Skin of body (tissue), 2 donors: ENCODE data around the gene SEMA5A. TPM values are rescaled to one million over a fixed set of nuclear protein-coding genes. Genes with fewer than 3 reads are reported as not detected.
A peak's percentile ranks its signal among the peaks of the same experiment; 100 is the strongest.

Experiments used
- DNase-seq: peaks from one replicate; lab custom pipeline; 2025; lab: John Stamatoyannopoulos, UW
- total RNA-seq: library from RNA; depleted of rRNA; stranded (reverse); fragments of >200 nt; gene quantifications from one replicate; pipeline ENCODE4 v1.2.3, GENCODE V29; 2014

The SEMA5A gene
- 31.5 TPM for total RNA-seq

GRCh38 chr5:9545992-9546851 is at the start of gene SEMA5A:
SEMA5A (minus strand) TSS chr5:9546075; CDS start chr5:9379946, 166,129 bp downstream.
- peak; percentile 65 for DNase-seq

DNA sequence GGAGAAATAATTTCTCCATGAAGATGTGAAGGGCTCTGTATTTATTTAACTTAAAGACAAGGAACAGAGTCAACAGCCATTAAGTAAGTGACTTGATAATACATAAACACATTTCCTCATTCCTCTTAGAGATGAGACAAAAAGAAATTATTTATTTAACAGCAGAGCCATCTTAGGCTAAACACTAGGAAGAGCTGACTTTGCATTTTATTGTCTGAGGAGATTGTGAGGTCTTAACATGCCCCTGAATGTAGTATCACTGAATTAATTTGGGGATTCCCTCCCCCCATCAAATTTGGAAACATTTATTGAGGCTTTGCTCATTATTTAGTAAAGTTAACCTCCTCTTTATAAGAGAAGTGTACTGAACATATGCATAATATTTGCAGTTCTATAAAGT is 49.0 kb upstream of the SEMA5A start:
- DNase-seq = no peak

GRCh38 chr5:9589049-9589835 is 43.4 kb upstream of the SEMA5A start:
- DNase-seq = no peak

DNA sequence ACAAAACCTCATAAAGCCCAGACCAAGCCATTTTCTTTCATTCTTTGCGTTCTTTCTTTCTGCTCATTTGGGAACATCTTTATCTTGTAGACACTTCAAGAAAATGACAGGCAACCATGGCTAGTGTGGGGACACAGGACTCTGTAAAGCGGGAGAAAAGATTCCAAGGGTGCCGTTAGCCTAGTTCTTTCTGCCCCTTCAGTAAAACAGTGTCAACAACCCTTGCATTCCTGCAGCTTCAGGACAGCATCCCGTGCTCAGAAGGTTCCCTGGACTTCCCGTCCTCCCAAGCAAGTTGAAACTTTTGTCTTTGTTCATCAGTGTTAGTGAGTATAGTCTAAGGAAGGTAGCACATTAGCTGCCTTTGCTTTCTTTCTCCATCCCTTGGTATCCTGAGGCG is 42.4 kb upstream of the SEMA5A start:
- no peak for DNase-seq

- DNase-seq = no peak
Measured at GRCh38 chr5:9587135-9587534, 41.3 kb upstream of the SEMA5A start.

DNA sequence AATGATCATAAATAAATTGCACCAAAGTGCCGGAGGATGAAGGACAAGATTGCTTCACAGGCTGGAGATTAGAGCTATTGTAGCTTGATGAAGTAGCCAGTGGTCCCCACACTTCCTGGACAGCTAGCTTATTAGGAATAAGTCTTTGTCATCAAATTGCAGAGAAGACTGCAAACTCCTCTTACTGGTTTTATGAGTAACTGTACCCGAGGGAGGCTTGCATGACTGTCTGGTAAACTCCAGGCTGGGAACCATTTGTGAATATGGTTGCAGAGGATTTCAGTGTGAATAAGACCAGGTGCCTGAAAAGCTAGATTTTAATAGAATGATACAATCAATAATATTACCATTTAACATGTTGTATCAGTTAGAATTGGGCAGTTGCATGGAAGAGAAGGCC is 36.5 kb upstream of the SEMA5A start:
- no peak for DNase-seq

DNA sequence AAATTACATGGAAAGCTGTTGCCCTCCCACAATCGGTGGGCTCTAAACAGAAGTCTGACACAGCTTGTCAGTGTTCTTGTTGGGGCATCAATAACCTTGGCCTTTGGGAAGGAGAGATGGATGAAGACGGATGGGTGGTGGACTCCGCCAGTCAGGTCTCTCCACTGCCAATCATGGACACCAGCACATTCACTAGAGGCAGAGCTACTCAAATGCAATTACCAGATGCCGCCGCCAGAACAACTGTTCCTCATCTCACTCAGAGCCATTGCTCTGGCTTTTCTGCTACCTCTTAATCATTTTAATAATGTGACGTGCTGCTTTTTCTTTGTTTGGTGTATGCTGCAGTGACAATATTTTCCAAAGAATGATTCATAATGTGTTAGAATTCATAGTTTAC is 27.9 kb upstream of the SEMA5A start:
- DNase-seq = no peak

GRCh38 chr5:9572246-9572645 is 26.4 kb upstream of the SEMA5A start:
- no peak for DNase-seq

GRCh38 chr5:9570876-9571275 is 25.0 kb upstream of the SEMA5A start:
- DNase-seq = no peak

- DNase-seq = no peak
Measured at GRCh38 chr5:9567039-9567438, 21.2 kb upstream of the SEMA5A start.

DNA sequence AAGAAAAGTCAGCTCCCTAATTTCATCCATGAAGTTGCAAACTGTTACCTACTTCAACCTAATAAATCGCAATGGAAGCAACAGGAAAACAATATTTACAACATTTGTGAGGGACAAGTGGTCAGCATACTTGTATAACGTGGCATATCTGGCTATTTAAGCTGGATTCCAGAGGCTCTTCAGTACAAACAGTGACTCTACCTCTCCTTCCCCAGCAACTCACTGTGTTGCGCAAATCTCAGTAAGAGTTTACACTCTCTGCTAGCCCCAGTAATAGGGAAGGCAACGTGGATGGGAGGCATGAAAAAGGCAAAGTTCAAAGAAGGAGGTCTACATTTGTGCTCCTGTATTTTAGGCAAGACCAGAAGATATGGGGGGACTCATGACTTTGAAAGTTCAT is 18.9 kb upstream of the SEMA5A start:
- no peak for DNase-seq

GRCh38 chr5:9562141-9562540 is 16.3 kb upstream of the SEMA5A start:
- no peak for DNase-seq

DNA sequence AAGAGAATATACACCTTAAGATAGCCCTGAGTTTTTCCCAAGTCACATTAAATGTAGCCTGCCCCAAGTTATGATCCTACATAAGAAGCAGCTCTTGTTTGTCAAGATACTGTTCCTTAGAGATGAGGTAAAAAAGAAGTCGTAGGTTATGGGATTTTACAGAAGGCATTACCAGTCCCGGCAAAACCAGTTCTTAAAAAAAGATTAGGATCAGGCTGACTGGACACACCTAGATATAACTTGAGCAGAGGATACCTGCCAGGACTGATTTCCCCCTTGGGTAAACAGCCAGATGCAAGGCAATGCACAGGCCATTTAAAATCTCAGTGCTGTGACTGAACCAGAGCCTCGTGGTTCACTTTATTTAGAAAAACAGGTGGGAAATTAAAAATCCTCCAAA is 14.1 kb upstream of the SEMA5A start:
- no peak for DNase-seq

DNA sequence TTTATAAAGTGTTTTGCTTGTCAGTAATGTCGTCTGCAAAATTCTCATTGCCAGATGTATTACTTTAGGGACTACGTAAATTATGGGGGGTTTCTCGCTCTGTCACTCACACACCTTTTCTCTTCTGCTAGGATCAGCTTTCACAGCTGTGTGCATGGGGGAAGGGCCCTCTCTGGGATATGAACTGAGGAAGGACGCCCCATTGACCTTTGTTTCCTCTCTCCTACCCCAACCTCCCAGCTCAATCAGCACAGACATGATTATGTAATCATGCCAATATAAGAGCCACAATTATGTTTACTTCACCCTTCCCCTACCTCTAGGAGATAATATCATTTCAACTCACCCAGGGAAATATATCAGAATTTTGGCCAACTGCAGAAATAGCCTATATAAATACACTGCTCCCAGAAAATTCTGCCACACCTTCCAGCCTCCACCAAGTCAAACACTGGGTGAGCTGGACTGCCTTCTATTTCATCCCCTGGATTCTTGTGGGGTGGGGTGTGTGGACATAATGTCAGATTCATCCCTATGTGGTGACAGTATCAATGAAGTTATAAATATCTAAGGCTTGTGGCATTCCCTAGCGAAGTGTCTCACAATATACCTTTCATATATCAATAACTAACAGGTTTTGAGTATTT is 12.6 kb upstream of the SEMA5A start:
- no peak for DNase-seq

- DNase-seq = no peak
Measured at GRCh38 chr5:9557696-9558095, 11.8 kb upstream of the SEMA5A start.

- DNase-seq = no peak
Measured at GRCh38 chr5:9555961-9556360, 10.1 kb upstream of the SEMA5A start.

GRCh38 chr5:9554122-9554521 is 8.2 kb upstream of the SEMA5A start:
- no peak for DNase-seq

- DNase-seq = no peak
Measured at GRCh38 chr5:9553561-9553960, 7.7 kb upstream of the SEMA5A start.

GRCh38 chr5:9551567-9552537 is 6.0 kb upstream of the SEMA5A start:
- DNase-seq = no peak

DNA sequence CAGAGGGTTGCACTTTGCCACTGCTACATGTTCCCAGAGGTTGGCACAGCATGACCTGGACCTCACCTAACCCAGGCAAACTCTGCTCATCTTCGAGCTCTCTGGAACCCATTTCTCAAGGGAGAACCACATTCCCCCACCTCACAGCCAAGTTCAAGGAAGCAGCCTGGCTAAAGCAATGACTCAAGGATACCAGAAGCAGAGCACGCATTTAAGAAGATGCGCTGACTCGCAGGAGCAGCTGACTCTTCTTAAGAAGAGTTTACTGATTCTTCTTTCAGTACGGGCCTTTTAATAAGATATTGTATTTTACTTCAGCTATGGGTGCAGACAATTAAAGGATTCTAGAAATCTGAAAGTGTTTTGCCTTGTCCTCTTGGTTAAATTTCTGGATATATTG is 4.1 kb upstream of the SEMA5A start:
- DNase-seq = no peak
